ENCODE measurements around the gene SLC38A8. TPM values are rescaled to one million over a fixed set of nuclear protein-coding genes. Genes with fewer than 3 reads are reported as not detected.

SLC38A8 gene
- total RNA-seq, 2 experiments from 2014 or later = not detected

DNA sequence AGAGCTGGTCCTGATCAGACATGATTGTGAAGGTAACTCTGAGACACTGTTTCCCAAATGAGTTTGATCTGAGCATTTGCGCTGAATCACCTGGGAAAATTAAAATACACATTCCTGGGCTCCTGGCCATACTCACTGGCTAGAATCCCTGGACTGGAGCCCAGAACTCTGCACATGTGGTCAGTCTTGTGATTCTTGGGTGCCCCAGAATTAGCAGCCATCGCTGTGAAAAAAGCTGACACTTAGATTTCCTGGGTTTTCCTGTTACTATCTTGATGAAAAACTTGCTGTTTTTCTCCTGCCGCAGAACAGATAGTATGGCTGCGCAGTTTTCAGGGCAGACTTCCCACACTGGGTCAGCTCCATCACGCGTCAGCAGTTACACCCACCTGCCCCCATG, 50.0 kb downstream of the SLC38A8 start:
- H3K36me3 ChIP-seq (ENCODE audit: insufficient read depth, low read length) = no peaks in the 10 kb centered on the region
- H3K4me1 ChIP-seq (ENCODE audit: insufficient read depth, low read length) = no peaks in the 10 kb centered on the region
- no peaks in the 10 kb centered on the region for H3K4me1 Mint-ChIP-seq (ENCODE audit: low read depth)
- H3K4me3 ChIP-seq (ENCODE audit: low read length) = no peak overlapping the region
- no peaks in the 10 kb centered on the region for H3K9me3 Mint-ChIP-seq
- TF ChIP-seq, protein P1, sequence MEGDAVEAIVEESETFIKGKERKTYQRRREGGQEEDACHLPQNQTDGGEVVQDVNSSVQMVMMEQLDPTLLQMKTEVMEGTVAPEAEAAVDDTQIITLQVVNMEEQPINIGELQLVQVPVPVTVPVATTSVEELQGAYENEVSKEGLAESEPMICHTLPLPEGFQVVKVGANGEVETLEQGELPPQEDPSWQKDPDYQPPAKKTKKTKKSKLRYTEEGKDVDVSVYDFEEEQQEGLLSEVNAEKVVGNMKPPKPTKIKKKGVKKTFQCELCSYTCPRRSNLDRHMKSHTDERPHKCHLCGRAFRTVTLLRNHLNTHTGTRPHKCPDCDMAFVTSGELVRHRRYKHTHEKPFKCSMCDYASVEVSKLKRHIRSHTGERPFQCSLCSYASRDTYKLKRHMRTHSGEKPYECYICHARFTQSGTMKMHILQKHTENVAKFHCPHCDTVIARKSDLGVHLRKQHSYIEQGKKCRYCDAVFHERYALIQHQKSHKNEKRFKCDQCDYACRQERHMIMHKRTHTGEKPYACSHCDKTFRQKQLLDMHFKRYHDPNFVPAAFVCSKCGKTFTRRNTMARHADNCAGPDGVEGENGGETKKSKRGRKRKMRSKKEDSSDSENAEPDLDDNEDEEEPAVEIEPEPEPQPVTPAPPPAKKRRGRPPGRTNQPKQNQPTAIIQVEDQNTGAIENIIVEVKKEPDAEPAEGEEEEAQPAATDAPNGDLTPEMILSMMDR (IDR thresholded peaks at IDR 0.05) = no peak
- H3K27ac Mint-ChIP-seq = no peak overlapping the region
- intact Hi-C loops (cut with DNase I, micrococcal nuclease) = no loop called here
- H3K9me3 ChIP-seq (ENCODE audit: control insufficient read depth in 1 of 2, insufficient read depth in 1 of 2, low read length in 2 of 2) = peaks cover 0 to 15% of the 10 kb centered on the region in 2 experiments
- H3K4me3 Mint-ChIP-seq = no peak overlapping the region
- peaks cover 57% of the 10 kb centered on the region for H3K27me3 Mint-ChIP-seq
- no peaks in the 10 kb centered on the region for H3K36me3 Mint-ChIP-seq (ENCODE audit: low read depth)
- ATAC-seq (ENCODE audit: poor library complexity) (no peak), DNase-seq (no peak)
- peaks cover 7 to 32% of the 10 kb centered on the region in 2 experiments for H3K27me3 ChIP-seq (ENCODE audit: control insufficient read depth in 1 of 2, insufficient read depth in 2 of 2, low read length in 2 of 2)
- H3K27ac ChIP-seq (ENCODE audit: low read depth in 1 of 2, low read length in 2 of 2) = no peak overlapping the region
- CTCF ChIA-PET = no interaction called here
- POLR2A ChIA-PET = no interaction called here

GRCh38 chr16:83990492-83990891, 52.1 kb downstream of the SLC38A8 start:
- CTCF ChIA-PET = no interaction called here
- POLR2A ChIA-PET = no interaction called here
- no peaks in the 10 kb centered on the region for H3K36me3 Mint-ChIP-seq (ENCODE audit: low read depth)
- H3K36me3 ChIP-seq (ENCODE audit: insufficient read depth, low read length) = no peaks in the 10 kb centered on the region
- no peaks in the 10 kb centered on the region for H3K4me1 Mint-ChIP-seq (ENCODE audit: low read depth)
- no peaks in the 10 kb centered on the region for H3K4me1 ChIP-seq (ENCODE audit: insufficient read depth, low read length)
- no peak overlapping the region for H3K27ac Mint-ChIP-seq
- H3K4me3 ChIP-seq (ENCODE audit: low read length) = no peak overlapping the region
- no peak overlapping the region for H3K27ac ChIP-seq (ENCODE audit: low read depth in 1 of 2, low read length in 2 of 2)
- TF ChIP-seq, protein P1 (IDR thresholded peaks at IDR 0.05) = no peak
- H3K27me3 ChIP-seq (ENCODE audit: control insufficient read depth in 1 of 2, insufficient read depth in 2 of 2, low read length in 2 of 2) = peaks cover 7 to 22% of the 10 kb centered on the region in 2 experiments
- DNase-seq = no peak
- H3K4me3 Mint-ChIP-seq = no peak overlapping the region
- H3K27me3 Mint-ChIP-seq = peaks cover 56% of the 10 kb centered on the region
- intact Hi-C loops (cut with DNase I, micrococcal nuclease) = no loop called here
- no peaks in the 10 kb centered on the region for H3K9me3 Mint-ChIP-seq
- ATAC-seq (ENCODE audit: poor library complexity) = no peak
- H3K9me3 ChIP-seq (ENCODE audit: control insufficient read depth in 1 of 2, insufficient read depth in 1 of 2, low read length in 2 of 2) = peaks cover 0 to 4% of the 10 kb centered on the region in 2 experiments

GRCh38 chr16:83989300-83989699, 53.3 kb downstream of the SLC38A8 start:
- H3K27me3 Mint-ChIP-seq = peaks cover 47% of the 10 kb centered on the region
- no peak overlapping the region for H3K4me3 Mint-ChIP-seq
- DNase-seq (no peak), ATAC-seq (ENCODE audit: poor library complexity) (no peak)
- Histone ChIP-seq H3K4me3 (ENCODE audit: low read length) (no peak overlapping the region), H3K4me1 (ENCODE audit: insufficient read depth, low read length) (no peaks in the 10 kb centered on the region), H3K27ac (ENCODE audit: low read depth in 1 of 2, low read length in 2 of 2) (no peak overlapping the region), H3K27me3 (ENCODE audit: control insufficient read depth in 1 of 2, insufficient read depth in 2 of 2, low read length in 2 of 2) (peaks cover 7 to 19% of the 10 kb centered on the region in 2 experiments), H3K36me3 (ENCODE audit: insufficient read depth, low read length) (no peaks in the 10 kb centered on the region), H3K9me3 (ENCODE audit: control insufficient read depth in 1 of 2, insufficient read depth in 1 of 2, low read length in 2 of 2) (peaks cover 0 to under 1% of the 10 kb centered on the region in 2 experiments)
- POLR2A ChIA-PET = no interaction called here
- no peaks in the 10 kb centered on the region for H3K9me3 Mint-ChIP-seq
- H3K27ac Mint-ChIP-seq = no peak overlapping the region
- intact Hi-C loops (cut with DNase I, micrococcal nuclease) = no loop called here
- TF ChIP-seq, protein P1 (IDR thresholded peaks at IDR 0.05) = no peak
- CTCF ChIA-PET = no interaction called here
- no peaks in the 10 kb centered on the region for H3K4me1 Mint-ChIP-seq (ENCODE audit: low read depth)
- H3K36me3 Mint-ChIP-seq (ENCODE audit: low read depth) = no peaks in the 10 kb centered on the region

Measured in CD4-positive, alpha-beta T cell (primary cell).